ENCODE measurements around the gene METAP1D.
"Not testable (repeated sequence)": the region's sequence is repeated elsewhere in the genome, so short reads cannot be mapped to it uniquely, and the experiment has no call there.

METAP1D gene

DNA sequence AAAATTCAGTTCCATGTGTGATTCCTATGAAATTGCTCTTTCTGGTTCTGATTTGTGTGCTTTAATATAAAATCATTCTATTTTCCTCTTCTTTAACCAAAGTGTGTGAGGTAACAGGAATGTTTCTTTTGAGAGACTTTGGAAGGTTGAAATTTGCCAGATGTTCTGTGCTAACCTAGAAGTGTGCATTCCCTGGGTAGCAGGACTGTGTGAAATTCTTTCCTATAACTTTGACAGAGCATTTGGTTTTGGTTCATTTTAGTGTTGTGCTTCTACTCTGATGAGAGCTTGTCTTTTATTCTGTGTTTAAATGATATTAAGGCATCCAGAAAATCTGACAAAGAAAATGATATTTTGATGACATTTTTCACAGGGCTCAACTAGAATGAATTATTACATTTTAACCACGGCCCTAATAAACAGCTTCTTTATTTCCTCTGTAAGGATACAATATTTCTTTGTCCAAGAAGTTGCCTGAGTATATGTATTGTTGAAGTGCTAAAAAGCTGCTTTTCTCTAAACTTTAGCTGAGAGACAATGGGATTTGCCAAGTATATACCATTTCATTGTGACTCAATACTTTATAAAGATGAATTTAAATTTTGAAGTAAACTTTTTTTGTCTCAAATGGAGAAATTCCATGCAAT, 50.8 kb downstream of the METAP1D start:
- Histone ChIP-seq H3K9me3 (ENCODE audit: severe bottlenecking) (no peaks in the 10 kb centered on the region), H3K36me3 (no peaks in the 10 kb centered on the region), H3K27ac (no peak overlapping the region), H3K27me3 (ENCODE audit: insufficient read depth, low read depth, severe bottlenecking) (no peaks in the 10 kb centered on the region), H3K4me3 (ENCODE audit: low read depth, low read length) (no peak overlapping the region)
- TF ChIP-seq, protein P1, sequence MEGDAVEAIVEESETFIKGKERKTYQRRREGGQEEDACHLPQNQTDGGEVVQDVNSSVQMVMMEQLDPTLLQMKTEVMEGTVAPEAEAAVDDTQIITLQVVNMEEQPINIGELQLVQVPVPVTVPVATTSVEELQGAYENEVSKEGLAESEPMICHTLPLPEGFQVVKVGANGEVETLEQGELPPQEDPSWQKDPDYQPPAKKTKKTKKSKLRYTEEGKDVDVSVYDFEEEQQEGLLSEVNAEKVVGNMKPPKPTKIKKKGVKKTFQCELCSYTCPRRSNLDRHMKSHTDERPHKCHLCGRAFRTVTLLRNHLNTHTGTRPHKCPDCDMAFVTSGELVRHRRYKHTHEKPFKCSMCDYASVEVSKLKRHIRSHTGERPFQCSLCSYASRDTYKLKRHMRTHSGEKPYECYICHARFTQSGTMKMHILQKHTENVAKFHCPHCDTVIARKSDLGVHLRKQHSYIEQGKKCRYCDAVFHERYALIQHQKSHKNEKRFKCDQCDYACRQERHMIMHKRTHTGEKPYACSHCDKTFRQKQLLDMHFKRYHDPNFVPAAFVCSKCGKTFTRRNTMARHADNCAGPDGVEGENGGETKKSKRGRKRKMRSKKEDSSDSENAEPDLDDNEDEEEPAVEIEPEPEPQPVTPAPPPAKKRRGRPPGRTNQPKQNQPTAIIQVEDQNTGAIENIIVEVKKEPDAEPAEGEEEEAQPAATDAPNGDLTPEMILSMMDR (IDR thresholded peaks at IDR 0.05; ENCODE audit: low read depth, low read length), result no peak
- DNase-seq, result no peak

DNA sequence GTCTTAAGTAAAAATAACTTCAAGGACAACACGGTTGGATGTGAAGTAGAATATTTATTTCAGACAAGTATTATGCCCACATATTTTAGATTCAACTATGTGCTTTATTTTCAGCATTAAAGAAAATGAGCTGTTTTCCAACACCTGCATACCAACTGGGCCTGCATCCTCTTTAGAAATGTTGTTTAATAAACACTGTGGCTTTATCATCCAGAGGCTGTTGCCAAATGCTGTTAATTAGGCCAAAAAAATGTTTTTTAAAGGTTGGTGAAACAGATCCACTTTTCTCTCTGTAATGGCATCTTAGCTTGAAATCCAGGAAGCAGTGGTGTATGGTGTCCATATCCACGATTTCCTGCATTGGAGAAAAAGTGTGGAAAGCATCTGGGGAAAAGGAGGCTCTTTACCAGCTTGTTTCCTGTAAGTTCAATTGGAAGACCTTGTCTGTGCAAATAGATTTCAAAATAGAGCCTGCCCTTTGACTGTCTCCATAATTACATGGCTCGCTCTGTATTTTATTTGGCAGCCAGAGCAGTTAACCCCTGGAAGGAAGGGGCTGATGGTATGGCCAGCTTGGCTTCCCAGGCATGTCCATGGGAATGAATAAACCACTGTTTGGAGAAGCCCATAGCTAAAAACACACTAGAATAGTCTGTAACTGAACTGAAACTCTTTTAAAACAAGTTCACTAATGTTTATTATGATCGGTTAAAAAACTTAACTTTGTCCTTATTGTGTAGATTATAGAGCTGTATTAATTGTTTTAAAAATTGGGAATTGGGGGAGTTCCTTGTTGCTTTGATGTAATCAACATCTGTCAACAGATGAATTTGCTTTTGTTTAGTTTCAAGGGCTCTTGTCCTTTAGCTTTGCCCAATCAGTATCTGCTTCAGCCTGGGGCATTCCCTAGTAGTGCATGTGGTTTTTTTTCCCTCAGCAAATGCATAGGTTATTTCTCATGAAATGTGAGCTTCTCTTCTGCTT, 52.5 kb downstream of the METAP1D start:
- H3K4me3 ChIP-seq (ENCODE audit: low read depth, low read length), result no peak overlapping the region
- TF ChIP-seq, protein P1 (IDR thresholded peaks at IDR 0.05; ENCODE audit: low read depth, low read length), result no peak

DNA sequence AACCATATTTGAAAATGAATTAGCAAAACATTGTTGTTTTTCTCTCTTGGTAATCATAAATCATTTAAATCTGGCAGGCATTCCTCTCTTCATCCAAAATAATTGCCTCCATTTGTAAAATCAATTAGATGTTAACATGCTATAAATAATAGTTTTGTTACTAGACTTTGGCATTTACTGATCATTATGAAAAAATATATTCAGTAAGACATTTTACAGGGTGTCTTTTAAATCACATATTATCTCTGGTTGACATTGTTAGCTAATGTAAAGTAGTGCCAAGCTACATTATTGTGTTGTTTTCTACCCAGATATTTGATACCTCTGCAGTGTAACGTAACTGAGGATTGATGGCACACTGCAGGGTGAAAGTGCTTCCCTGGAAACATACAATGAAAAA, 53.7 kb downstream of the METAP1D start:
- H3K27ac ChIP-seq, result no peak overlapping the region
- H3K36me3 ChIP-seq, result no peaks in the 10 kb centered on the region
- no peaks in the 10 kb centered on the region for H3K27me3 ChIP-seq (ENCODE audit: insufficient read depth, low read depth, severe bottlenecking)
- H3K9me3 ChIP-seq (ENCODE audit: severe bottlenecking), result no peaks in the 10 kb centered on the region
- TF ChIP-seq, protein P1 (IDR thresholded peaks at IDR 0.05; ENCODE audit: low read depth, low read length), result no peak
- no peak overlapping the region for H3K4me3 ChIP-seq (ENCODE audit: low read depth, low read length)
- DNase-seq, result no peak

More for the DNA sequence above, 52.5 kb downstream of the METAP1D start:
- Histone ChIP-seq H3K36me3 (no peaks in the 10 kb centered on the region), H3K9me3 (ENCODE audit: severe bottlenecking) (no peaks in the 10 kb centered on the region), H3K27me3 (ENCODE audit: insufficient read depth, low read depth, severe bottlenecking) (no peaks in the 10 kb centered on the region), H3K27ac (no peak overlapping the region)
- DNase-seq, result no peak

DNA sequence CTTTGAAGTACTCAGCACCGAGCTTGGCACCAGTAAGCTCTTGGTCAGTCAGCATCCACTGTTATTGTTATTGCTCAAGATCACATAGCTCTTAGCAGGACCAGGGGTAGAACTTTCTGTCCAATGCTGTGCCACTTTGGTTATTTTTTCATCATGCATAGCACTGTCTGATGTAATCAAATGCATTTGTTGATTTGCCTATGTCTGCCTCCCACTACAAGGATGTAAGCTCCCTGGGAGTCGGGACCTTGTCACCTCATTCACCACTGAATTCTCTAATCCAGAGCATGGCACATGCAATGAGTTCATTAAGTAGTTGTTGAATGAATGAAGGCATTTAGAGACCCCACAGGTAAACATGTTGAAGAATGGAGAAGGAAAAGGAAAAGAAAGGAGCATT, 56.5 kb downstream of the METAP1D start:
- no peak for DNase-seq
- TF ChIP-seq, protein P1 (IDR thresholded peaks at IDR 0.05; ENCODE audit: low read depth, low read length), result no peak
- no peaks in the 10 kb centered on the region for H3K27me3 ChIP-seq (ENCODE audit: insufficient read depth, low read depth, severe bottlenecking)
- no peaks in the 10 kb centered on the region for H3K36me3 ChIP-seq
- H3K27ac ChIP-seq, result no peak overlapping the region
- no peaks in the 10 kb centered on the region for H3K9me3 ChIP-seq (ENCODE audit: severe bottlenecking)
- H3K4me3 ChIP-seq (ENCODE audit: low read depth, low read length), result no peak overlapping the region

DNA sequence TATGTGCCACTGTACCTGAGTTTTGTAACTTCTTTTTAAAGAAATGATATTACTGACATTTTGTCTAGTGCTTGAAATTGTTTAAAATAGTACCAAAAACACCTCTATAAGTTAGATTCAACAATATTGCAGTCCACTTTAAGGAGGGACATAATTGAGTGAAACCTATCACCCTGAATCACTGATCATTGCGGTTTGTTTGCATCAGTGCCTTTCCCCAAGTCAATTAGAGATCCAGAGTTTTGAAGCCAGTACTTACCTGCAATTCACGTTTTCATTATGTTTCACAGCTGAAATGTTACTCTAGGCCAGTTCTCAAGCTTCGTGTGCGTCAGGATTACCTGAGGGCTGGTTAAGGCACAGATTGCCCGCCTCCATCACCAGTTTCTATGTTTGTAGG, 58.9 kb downstream of the METAP1D start:
- no peaks in the 10 kb centered on the region for H3K9me3 ChIP-seq (ENCODE audit: severe bottlenecking)
- H3K27me3 ChIP-seq (ENCODE audit: insufficient read depth, low read depth, severe bottlenecking), result no peaks in the 10 kb centered on the region
- DNase-seq, result no peak
- H3K27ac ChIP-seq, result no peak overlapping the region
- TF ChIP-seq, protein P1 (IDR thresholded peaks at IDR 0.05; ENCODE audit: low read depth, low read length), result no peak
- no peaks in the 10 kb centered on the region for H3K36me3 ChIP-seq
- no peak overlapping the region for H3K4me3 ChIP-seq (ENCODE audit: low read depth, low read length)

DNA sequence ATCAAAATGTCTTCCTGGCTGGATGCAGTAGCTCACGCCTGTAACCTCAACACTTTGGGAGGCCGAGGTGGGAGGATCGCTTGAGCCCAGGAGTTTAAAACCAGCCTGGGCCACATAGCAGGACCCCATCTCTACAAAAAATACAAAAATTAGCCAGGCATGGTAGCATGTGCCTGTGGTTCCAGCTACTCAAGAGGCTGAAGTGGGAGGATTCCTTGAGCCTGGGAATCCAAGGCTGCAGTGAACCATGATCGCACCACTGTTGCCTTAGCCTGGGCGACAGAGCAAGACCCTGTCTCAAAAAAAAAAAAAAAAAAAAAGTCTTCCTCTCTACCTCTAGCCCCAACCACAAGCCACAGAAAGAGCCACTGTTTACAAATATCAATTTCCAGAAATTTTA, 60.4 kb downstream of the METAP1D start:
- H3K9me3 ChIP-seq (ENCODE audit: severe bottlenecking); H3K27me3 ChIP-seq (ENCODE audit: insufficient read depth, low read depth, severe bottlenecking); H3K27ac ChIP-seq; H3K36me3 ChIP-seq; H3K4me3 ChIP-seq (ENCODE audit: low read depth, low read length); DNase-seq: not testable (repeated sequence)

Measured in WERI-Rb-1 (cell line).